GM19239 (cell line): ENCODE measurements around the gene SRRM5.

Experiments
- DNase-seq: peaks from one replicate; pipeline ENCODE4 v3.0.0; 2011; ENCODE audit warnings: low spot score; ENCODE audit not compliant: insufficient read length
- FAIRE-seq: peaks from 2 replicates; lab custom pipeline; 2011; peaks lifted over from hg19 to GRCh38; lab: Jason Lieb, UNC

Gene SRRM5

GRCh38 chr19:43610493-43610892, 1.4 kb upstream of the SRRM5 start:
- no peak for DNase-seq
- FAIRE-seq, result no peak

DNA sequence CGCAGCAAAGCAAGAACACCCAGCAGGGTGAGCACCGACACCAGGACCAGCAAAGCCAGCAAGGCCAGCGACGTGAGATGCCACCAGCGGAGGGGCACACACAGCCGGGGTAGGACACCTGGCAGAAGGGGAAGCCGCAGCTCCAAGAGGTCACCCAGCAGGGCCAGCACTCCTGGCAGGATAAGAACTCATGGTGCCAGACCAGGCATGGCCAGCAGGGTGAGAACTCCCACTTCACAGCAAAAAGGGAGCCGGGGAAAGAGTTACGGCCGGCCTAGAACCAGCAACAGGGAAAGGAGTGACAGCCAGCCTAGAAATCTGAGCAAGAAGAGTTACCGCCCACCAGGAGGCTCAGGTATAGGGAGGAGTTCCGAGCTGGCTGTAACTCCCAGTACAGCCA, 486 bp downstream of the SRRM5 start:
- no peak for DNase-seq
- FAIRE-seq, result no peak

- DNase-seq (no peak), FAIRE-seq (no peak)
Observed at GRCh38 chr19:43616306-43616705, 4.4 kb downstream of the SRRM5 start.

DNA sequence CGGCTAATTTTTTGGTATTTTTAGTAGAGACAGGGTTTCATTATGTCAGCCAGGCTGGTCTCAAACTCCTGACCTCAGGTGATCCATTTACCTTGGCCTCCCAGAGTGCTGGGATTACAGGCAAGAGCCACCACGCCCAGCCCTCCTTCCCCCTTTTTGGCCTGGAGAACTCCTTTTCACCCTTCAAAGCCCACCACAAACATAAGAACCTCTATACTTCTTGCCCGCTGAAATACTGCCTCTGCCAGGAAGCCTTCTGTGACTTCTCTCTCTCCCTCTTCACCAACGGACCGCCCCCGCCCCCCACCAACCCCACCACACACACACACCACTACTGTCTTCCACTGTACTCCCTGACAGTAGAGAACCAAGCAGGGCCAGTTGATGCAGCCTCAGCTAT, 5.1 kb downstream of the SRRM5 start:
- DNase-seq (no peak), FAIRE-seq (no peak)

DNA sequence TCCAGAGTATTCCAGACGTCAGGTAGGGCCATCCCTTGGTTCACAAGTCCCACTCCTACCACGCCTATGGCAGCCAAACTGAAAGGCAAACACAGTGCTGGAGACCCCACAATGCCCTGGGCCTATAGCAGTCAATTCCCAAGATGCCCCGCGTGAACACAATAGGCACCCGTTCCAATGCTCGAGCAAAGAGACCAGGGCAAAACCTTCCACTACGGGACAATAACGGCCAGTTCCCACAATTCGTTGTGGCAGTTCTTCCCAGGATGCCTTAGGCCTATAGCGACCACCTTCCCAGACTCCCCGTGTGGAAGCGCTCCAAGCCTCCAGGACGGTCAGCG, 7.0 kb downstream of the SRRM5 start:
- peak; percentile 58 for DNase-seq
- FAIRE-seq, result no peak

GRCh38 chr19:43619262-43620060, 7.6 kb downstream of the SRRM5 start, which contains the start of gene ZNF428:
ZNF428 (minus strand) TSS chr19:43619629; CDS start chr19:43614304, 5,325 bp downstream.
- DNase-seq, result peak; percentile 93
- peak; percentile 96 for FAIRE-seq

GRCh38 chr19:43620061-43621001, 8.4 kb downstream of the SRRM5 start:
- DNase-seq (no peak), FAIRE-seq (peak; percentile 14)

- FAIRE-seq, result no peak
- DNase-seq, result no peak
Observed at GRCh38 chr19:43622070-43622469, 10.2 kb downstream of the SRRM5 start.

DNA sequence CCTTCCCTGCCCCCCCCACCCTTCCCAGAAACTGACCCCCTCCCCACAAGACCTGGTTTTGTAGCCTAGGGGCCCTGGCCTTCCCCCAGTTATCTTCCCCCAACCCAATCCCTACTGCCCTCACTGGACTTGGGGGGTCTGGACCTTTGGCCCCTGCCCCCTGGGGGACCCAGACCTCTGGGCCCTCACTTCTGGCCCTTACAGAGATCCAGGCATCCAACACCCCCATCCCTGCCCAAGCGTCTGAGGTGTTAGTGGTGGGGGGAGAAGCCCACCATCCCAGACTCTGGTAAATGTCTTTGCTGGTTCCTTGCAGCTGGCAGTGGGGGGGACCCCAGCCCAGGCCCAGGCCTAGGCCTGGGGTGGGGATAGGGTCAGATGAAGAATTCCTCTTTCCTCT, 11.1 kb downstream of the SRRM5 start:
- no peak for FAIRE-seq

GRCh38 chr19:43623889-43624670, 12.2 kb downstream of the SRRM5 start:
- no peak for FAIRE-seq
- DNase-seq, result no peak

More for the DNA sequence above, 11.1 kb downstream of the SRRM5 start:
- DNase-seq, result no peak

GRCh38 chr19:43624933-43625332, 13.0 kb downstream of the SRRM5 start:
- DNase-seq, result peak; percentile 59
- FAIRE-seq, result no peak

DNA sequence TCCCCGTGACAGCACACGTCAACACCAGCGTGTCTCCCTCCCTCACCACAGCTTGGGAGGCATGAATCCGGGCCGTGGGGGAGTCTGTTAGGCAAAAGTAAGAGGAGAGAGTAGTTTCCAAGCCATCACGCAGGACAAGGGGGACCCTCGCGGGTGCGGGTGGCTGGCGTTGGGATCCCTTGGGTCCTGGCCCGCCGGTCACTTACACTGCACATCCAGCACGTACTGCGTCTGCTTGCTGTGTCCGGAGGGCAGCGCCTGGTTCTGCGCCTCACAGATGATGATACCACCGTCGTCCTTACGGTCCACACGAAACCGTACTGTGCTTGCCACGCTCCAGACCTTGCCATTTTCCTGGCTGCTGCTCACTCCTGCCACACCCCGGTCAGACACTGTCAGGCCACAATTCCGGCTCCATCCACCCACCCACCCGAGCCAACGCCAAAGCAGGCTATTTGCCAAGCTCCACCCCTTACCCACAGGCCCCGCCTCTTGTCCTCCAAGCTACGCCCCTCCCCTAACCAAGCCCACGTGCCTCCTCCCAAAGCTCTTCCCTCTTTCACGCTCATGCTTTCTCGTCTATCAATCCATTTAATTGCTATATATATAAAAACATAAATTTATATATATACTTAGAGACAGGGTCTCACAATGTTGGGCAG, 14.2 kb downstream of the SRRM5 start:
- FAIRE-seq (no peak), DNase-seq (no peak)

- no peak for DNase-seq
- no peak for FAIRE-seq
Observed at GRCh38 chr19:43626838-43627237, 14.9 kb downstream of the SRRM5 start.

GRCh38 chr19:43628646-43629326, 16.9 kb downstream of the SRRM5 start:
- no peak for DNase-seq
- no peak for FAIRE-seq

DNA sequence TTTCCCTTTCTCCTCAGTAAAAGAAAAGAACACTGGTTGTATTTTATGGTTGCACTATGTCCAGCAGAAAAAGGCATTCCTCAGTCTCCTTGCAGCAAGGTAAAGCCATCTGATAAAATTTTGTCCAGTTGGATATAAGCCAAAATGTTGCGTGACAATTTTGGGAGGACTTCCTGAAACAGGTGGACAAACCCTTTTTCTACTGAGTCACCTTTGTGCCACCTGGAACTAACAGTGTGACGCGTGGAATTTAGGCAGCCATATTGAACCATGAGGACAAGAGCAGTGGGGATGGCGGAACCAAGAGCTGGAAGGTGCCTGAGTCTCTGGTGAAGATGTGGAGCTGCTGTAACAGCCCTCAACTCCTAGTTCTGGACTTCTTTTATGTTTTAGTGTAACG, 19.6 kb downstream of the SRRM5 start:
- DNase-seq (no peak), FAIRE-seq (no peak)

DNA sequence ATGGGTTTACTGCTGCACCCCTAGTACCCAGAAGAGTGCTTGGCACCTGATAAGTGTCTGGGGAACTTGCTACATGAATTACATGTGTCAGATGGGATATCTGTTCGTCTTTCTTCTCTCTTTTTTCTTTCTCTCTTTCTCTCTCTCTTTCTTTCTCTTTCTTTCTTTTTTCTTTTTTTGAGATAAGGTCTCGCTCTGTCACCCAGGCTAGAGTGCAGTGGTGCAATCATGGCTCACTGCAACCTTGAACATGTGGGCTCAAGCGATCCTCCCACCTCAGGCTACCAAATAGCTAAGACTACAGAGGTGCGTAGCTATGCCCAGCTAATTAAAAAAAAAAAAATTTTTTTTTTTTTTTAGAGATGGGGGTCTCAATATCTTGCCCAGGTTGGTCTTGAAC, 21.6 kb downstream of the SRRM5 start:
- no peak for FAIRE-seq

DNA sequence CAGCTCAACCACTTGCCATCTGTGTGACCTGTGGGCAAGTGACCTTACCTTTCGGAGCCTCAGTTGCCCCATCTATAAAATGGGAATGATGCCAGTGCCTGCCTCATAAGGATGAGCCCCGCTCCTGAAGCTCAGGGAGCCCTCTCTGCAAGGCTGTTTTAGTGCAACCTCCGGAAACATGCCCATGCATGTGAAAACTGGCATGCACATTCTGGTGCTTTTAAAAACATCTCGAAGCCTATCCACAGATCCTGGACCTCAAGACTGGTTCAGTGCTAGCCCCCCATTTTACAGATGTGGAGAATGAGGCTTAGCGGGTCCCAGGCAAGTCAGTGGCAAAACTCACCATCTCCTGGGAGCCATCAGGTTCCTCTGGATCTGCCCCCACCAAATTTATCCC, 22.2 kb downstream of the SRRM5 start:
- DNase-seq, result no peak
- no peak for FAIRE-seq

More for the DNA sequence above, 21.6 kb downstream of the SRRM5 start:
- no peak for DNase-seq

GRCh38 chr19:43634506-43634871, 22.6 kb downstream of the SRRM5 start:
- DNase-seq (no peak), FAIRE-seq (no peak)

- DNase-seq (no peak), FAIRE-seq (no peak)
Observed at GRCh38 chr19:43634872-43635560, 23.1 kb downstream of the SRRM5 start.
